ENCODE measurements around the gene C4orf50. TPM values are rescaled to one million over a fixed set of nuclear protein-coding genes. Genes with fewer than 3 reads are reported as not detected.

Gene C4orf50
- total RNA-seq, 4 donors from 2014 or later: under 0.01 to 0.16 (median under 0.01) TPM

GRCh38 chr4:5992828-5993321 lies 25.4 kb downstream of the C4orf50 start:
- no peak for TF ChIP-seq CTCF (IDR thresholded peaks at IDR 0.05; ENCODE audit: low read depth)

- no peak for TF ChIP-seq CTCF (IDR thresholded peaks at IDR 0.05; ENCODE audit: low read depth)
Measured at GRCh38 chr4:5992171-5992827, 25.9 kb downstream of the C4orf50 start.

GRCh38 chr4:5991405-5991804 lies 26.8 kb downstream of the C4orf50 start:
- no peak for TF ChIP-seq CTCF (IDR thresholded peaks at IDR 0.05; ENCODE audit: low read depth)

GRCh38 chr4:5990446-5991160 lies 27.6 kb downstream of the C4orf50 start:
- no peak for TF ChIP-seq CTCF (IDR thresholded peaks at IDR 0.05; ENCODE audit: low read depth)

- no peak for TF ChIP-seq CTCF (IDR thresholded peaks at IDR 0.05; ENCODE audit: low read depth)
Measured at GRCh38 chr4:5989236-5990225, 28.7 kb downstream of the C4orf50 start.

GRCh38 chr4:5988086-5988845 lies 30.0 kb downstream of the C4orf50 start:
- no peak for TF ChIP-seq CTCF (IDR thresholded peaks at IDR 0.05; ENCODE audit: low read depth)

Data from subcutaneous adipose tissue (tissue), 4 donors.